Measurements from ENCODE around the gene ATP10A.

GRCh38 chr15:25670025-25670554, 193.0 kb downstream of the ATP10A start:
- TF ChIP-seq CTCF (optimal IDR thresholded peaks at IDR 0.05 in 1 of 3, IDR thresholded peaks at IDR 0.05 in 1 of 3, conservative IDR thresholded peaks at IDR 0.05 in 1 of 3; ENCODE audit: extremely low read depth in 1 of 3, insufficient read depth in 2 of 3, low read length in 3 of 3) (no peak), EZH2 (IDR thresholded peaks at IDR 0.05; ENCODE audit: low read length) (no peak)
